HG02798 (cell line): Measurements from ENCODE around the gene UBE4A.
"Not testable (repeated sequence)": the region's sequence is repeated elsewhere in the genome, so short reads cannot be mapped to it uniquely, and the experiment has no call there.

Source experiments
- ATAC-seq: cut with Tn5 transposase; IDR thresholded peaks from one replicate; pipeline ENCODE4 v1.9.1; 2021; ENCODE audit warnings: mild to moderate bottlenecking; ENCODE audit not compliant: unreplicated experiment, poor library complexity

Gene UBE4A

DNA sequence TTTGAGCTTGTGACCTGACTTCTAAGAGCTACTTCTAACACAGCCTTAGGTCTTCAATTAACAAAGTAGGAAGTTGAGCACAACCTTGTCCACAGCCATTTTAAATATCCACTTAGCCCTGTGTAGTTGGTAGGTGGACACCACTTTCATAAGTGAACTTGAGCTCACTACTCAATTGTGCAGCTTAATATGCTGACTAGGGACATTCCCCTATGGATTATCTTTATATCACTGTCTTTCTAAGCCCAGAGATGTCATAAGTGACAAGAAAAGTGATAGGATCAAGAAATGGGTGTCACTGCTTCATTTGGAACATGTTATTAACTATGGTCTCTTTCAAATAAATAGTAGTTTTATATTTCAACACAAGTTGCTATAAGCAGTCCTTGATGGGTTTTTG lies 38.0 kb downstream of the UBE4A start:
- no peak for ATAC-seq

DNA sequence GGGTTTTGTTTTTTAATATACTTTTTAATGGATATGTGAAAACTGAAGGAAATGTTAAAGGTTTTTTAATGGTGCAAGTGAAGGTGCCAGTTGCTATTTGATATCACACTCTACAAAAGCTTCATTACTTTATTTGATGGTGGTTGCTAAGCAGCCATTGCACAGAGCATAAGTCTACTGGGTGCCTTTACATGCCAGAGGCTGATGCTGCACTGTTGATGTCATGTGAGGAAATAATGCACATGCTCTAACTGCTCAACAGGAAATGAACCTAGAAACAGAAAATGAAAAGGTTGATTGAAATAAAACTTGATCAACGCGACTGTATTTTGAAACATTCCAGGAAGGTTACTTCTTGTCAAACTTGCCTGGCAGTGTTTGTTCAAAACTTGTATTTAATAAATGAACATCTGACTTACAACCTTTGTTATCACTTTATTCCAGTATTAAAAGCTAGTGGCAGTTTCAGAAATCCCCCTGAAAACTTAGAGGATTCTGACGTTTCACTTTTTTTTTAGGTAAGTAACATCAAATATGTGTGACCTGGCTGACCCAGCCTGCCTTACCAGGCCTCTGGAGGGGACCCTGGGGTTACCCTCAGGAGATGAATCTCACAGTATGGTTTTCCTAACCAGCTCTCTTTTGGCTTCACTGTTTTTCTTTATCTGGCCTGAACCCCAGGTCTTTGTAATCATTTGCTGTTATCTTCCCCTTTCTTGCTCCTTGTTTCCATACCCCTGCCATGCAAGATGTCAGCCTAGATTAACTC lies 39.6 kb downstream of the UBE4A start:
- peak; percentile 36 for ATAC-seq

DNA sequence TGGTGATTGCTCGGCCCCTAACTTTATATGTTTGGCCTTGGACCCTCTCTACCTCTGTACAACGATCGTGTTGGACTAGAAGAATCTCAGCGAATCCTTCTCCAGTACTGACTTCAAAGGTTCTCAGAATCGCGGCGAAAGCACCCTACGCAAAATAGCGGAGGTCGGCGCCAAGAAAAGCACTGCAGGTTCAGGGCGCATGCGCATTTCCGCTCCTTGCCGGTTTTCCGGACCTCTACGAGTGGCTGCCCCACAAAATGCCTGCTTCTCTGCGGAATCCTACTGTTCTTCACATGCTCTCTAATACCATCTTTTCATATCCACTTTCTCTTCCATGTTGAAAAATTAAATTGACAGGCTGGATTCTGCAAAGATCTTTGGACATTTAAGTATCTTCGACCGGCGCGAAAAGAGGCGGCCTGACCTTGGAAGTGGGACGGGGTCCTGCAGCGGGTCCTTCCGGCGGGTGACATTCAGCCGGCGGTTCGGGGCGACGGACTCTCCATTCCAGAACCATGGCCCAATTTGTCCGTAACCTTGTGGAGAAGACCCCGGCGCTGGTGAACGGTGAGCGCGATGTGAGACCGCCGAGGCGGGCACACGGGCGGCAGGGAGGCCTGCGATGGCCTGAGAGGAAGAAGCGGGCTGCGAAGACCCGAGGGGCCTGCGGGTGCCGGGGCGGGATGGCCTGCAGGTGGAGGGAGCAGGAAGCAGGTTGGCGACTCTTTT lies 41.9 kb downstream of the UBE4A start, which contains the start of gene ATP5MG:
ATP5MG (plus strand) TSS at position 456 of the 729 bp plus-strand sequence; CDS start at position 516, 60 bp downstream.
- peak; percentile 66 for ATAC-seq

DNA sequence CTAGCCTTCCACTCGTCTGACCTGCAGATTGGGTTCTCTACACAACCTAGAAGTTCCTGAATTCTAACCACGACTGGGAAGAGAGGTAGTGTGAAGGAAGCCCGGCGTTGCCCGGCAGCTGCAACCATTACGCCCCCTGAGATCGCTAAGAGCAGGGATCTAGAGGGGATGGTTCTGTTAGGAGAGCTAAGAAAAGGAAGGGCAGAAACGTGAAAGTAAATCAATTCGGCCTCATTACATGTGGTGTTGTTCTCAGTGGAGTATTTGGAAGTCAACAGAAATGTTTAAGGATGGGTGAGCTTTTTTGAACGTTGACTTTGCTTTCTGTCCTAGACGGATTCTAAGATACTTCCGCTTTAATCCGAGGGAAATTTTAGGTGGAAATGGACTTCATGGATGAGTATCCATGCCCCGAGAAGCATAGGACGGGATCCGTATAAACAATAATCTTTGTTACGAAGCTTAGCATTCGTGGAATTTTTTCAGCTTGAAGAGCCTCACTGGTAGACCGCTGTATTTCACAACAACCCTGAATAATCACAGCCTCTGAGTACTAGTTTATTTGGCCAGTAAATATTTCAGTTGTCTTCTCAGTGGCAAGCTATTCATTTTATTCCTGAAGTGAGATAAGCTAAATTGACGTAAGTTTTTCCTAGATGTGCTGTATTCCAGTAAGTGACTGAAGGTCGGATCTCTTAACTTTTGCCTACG lies 42.6 kb downstream of the UBE4A start:
- ATAC-seq, result no peak

DNA sequence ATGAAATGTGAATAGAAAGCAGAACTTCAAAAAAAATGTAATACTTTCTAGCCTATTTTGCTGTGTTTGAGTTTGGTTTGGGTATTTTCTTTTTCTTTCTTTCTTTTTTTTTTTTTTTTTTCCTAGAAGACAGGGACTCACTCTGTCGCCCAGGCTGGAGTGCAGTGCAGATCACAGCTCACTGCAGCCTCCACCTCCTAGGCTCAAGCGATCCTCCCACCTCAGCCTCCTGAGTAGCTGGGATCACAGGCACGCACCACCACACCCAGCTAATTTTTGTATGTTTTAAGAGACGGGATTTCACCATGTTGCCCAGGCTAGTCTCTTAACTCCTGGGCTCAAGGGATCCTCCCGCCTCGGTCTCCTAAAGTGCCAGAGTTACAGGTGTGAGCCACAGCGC lies 43.2 kb downstream of the UBE4A start:
- ATAC-seq, result not testable (repeated sequence)

DNA sequence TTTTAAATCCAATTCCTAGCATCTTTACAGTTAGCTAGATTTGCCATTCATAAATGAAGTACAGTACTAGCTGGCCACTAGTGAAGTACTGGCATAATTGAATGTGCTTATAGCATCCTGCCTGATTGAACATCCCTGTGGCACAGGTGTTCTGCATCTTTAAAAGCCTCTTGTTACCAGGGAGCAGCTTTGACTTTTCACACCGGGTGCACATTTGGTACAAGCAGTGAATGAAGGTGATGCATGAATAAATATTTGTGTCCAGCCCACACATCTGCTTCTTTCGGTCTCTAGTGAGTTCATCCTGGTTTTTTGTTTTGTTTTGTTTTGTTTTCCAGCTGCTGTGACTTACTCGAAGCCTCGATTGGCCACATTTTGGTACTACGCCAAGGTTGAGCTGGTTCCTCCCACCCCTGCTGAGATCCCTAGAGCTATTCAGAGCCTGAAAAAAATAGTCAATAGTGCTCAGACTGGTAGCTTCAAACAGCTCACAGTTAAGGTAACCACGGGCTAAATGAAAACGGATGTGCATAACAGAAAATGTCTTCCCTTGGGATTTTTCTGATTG lies 47.3 kb downstream of the UBE4A start:
- ATAC-seq, result no peak

DNA sequence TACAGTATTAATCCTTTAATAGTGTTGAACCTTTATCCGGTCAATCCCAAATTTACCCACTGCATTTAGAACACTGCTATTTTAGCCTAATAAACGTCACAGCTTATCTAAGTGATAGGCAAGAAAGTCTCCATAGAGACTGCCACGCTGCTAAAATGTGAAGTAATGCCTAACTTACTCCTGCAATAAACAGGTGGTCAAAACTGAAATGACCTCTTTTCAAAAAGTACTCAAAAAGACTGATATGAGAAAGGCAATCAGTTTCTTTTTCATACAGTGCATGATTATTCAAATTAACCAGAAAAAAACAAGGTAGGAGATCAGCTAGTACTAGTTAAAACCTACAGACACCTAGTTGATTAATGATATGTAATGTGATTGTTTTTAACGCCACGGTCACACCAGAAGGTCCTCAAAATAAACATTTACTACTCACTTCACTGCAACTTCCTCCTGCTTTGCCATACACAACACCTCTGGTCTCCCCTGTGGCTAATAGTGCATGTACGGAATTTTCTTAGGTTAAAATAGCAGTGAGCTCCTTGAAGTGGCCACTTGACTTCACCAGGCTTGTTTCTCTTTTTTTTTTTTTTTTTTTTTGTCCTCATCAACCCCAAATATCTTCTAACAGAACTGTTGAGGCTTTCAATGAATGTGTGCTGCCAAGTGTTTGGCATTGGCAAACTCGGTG lies 50.8 kb downstream of the UBE4A start:
- ATAC-seq, result peak; percentile 60

DNA sequence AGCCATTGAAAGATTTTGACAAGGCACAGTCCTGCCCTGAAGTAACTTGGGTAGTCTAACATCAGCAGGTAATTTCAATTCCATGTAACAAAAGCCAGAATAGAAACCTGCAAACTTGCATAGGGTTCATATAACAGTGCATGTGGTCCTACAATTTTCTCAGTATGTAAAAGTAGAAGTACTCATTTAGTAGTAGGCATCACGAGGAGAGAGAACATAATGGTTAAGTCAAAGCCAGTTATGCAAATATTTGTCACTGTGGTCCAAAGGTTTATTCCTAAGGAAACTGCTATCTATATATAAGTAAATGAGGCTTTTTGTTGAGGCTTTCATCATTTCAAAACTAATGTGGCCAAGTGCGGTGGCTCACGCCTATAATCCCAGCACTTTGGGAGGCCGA lies 52.1 kb downstream of the UBE4A start:
- no peak for ATAC-seq

DNA sequence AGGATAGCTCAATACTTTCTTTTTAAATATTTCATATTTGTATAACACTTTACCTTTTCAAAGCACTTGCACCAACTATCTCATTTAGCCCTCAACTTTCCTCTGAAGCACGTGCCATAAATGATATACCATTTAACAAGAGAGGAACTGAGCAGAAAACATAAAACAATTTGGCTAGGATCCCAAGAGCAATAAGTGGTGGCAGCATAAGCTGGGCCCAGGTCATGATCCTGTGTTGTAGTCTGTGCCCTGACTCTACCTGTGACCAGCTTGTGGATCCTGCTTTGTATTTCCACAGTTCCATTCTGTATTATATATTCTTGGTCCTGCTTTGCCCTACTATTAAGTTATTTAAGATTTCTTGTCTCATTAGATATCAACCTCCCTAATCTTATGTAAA lies 53.5 kb downstream of the UBE4A start:
- no peak for ATAC-seq

DNA sequence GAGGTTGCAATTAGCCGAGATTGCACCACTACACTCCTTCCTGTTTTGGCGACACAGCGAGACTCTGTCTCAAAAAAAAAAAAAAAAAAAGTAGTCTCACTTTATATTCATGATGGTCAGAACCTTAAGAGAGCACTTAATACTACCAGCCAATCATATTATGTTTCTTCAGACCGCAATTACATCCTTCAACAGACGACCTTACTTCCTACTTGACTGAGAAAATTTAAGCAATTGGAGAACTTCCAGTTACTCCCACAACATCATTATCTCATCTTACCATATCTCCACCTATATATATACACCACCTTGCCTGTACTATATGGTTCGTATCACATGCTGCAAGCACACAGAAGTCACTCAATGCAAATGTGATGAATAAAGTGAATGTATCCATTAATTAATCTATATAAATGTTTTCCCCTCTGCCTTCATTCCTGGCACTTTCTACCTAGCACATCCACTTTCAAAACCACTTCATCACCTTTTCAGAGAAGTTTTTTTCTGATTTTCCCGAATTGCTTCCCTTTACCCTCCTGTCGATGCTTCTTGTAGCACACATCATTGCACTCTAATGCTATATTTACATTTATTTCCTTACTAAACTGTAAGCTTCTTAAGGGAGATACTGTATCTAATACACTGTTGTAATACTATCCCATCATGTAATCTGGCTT lies 55.8 kb downstream of the UBE4A start:
- ATAC-seq, result no peak

DNA sequence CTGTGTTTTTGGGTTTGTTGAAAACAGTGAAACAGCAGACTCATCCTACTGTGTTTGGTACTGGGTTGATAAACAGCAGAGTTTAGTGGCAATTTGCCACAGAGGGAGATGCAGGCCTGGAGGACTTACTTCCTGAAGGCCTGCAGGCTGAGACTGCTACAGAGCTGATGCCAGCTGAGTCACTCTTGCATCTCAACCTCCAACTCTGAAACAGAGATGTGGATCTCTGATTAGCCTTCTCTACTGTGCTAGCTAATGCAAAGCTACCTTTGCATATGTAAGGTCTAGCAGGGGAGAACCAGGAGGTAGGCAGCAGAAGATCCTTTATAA lies 56.3 kb downstream of the UBE4A start:
- no peak for ATAC-seq

DNA sequence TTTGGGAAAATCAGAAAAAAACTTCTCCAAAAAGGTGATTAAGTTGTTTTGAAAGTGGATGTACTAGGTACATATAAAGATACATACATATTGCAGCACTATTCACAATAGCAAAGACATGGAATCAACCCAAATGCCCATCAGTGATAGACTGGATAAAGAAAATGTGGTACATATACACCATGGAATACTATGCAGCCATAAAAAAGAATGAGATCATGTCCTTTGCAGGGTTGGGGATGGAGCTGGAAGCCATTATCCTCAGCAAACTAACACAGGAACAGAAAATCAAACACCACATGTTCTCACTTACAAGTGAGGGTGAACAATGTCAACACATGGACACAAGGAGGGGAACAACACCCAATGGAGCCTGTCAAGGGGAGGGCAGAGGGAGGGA lies 57.5 kb downstream of the UBE4A start:
- not testable (repeated sequence) for ATAC-seq

DNA sequence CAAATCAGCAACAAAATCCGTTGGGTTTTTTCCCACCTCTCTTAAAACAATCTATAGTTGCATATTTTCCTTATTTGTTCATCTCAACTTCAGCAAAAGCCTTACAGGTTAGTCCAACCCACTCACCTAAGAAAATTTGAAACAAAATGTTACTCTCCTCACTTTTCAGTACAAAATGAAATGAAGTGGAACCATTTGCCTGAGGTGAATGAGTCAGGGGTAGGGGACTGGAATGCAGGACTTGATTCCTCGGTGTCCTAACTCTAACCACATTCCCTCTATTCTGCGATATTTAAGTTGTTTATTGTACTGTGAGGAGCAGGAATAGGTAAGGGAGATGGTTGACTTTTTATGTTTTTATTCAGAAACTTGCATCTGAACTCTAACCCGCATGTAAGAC lies 58.4 kb downstream of the UBE4A start:
- no peak for ATAC-seq

DNA sequence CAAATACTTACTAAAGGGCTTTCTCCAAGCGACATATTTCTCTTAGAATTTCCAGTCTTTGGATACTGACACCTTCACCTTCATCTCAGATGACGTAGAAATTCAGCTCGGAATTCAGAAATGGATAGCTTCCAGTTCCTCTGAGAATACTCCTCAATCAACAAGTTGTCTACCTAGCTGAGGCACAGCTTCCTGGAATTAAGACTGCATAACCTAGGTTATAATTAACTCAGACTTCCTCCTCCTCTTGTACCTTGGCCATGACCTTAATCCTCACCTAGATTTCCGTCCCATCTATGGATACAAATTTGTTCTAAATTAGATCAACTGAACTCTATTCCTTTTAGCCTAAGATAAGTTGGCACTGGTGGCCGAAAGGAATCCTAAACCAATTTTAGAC lies 59.4 kb downstream of the UBE4A start:
- ATAC-seq, result no peak

DNA sequence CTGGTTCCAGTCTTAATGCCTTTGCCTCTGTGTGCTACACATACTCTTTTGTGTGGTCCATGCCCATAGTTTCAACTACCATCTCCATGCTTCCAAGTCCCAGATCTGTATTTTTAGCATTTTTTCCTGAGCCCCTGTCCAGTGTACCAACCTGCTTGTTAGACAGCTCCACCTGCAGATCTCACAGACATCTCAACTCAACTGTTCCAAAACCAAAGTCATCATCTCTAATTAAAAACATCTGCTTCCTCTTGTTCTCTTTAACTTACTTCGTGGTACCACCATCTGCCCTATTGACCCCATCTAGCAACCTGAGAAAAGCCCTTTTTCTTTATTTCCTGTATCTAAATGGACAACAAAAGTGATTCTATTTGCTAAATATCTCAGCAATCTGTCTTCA lies 68.3 kb downstream of the UBE4A start:
- no peak for ATAC-seq

DNA sequence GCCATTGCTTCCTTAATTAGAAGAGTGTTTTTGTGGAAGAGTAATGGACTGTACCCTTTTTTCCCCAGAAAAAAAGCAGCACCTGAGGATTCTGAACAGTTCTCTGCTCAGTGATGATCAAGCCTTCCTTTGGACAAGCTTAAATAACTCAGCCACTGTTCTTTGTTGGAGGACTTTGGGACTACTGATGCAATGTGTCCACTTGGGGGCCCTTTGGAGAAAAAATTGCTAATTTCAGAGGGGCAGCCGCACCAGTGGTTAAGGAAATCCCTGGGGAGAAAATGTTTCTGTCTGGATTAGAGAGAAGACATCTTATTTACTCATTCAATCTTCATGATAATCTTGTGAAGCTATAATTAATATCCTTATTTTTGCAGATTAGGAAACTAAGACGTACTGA lies 71.6 kb downstream of the UBE4A start:
- ATAC-seq, result no peak

DNA sequence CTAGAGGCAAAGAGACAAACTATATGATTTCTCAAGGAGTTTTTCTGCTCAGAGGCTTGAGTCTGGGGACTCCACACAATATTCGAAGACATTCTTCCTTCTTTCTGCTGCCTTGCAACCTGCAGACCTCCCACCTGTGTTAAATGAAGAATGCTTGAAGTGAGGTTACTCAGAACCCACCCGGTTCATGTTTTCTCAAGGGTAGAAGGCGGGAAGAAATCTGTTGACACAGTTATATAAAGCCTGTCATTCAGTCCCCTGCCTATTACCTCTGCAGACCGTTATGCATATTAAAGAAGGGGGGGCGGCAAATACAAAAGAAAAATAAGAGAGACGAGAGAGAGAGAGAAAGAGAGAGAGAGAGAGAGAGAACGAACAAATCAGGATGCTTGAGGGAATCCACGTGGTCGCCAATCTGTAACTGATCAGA lies 74.7 kb downstream of the UBE4A start:
- no peak for ATAC-seq

DNA sequence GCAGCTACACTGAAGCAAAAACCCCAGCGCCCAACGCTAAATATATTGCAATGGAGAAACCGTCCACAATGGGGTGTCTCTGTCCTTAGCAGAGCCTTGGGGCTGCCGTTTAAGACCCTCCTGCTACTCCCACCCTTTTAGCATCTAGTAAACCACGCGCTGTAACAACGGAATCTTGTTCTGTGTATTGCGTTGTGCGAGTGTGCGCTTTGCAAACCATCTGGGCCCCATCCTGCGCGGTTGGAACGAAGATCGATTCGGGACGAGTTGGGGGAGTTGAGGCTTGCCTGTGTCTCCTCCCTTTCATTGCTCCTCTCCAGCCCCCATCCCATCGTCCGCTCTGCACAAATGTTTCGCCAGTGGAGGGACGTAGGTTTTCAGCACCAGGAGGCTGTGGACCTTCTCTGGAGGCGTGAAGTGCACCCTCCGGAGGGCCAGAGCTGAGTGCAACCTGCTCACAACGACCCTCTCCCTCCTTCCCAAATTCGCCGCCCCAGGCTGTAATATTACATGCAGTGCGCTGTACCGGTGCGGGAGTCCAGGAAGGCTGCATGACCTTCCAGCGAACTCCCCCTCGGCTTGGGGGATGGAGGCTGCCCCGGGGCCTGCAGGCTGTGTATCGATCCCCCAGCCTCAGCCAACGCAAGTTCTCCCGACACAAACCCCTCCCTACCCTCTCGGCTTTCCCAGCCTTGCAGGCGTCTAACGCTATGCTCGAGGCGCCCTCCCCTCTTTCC lies 75.3 kb downstream of the UBE4A start:
- ATAC-seq, result no peak

DNA sequence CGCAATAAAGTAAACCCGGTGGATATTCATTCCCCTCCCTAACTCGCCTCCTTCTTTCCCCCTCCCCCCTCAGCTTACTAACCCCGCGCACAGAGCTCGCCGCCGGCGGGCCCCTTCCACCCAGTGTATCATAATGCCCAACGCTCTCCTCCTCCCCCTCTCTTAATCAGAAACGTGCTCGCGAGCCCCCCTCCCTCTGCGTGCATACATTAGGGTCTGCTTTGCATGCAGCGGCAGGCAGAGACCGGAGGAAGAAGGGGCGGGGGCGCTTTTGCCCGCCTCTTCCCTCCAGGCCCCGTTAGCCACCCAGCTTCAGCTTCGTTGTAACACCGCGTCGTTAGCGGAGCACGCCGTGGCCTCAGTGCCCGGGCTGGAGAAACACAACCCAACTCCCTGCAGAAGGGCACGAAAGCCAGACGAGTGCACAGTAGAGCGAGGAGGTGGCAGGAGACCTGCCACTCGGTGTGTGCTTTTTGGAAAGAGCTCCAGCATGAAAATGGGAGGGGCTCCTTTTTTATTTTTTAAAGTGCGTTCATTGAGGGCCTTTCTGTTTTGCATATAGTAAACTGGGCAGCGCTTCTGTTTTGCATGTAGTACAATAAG lies 76.0 kb downstream of the UBE4A start:
- peak; percentile 21 for ATAC-seq
